KG1 (cell line): Measurements from ENCODE around the gene PTPN7.

Experiments used
- DNase-seq: peaks from one replicate; lab custom pipeline; 2025; lab: John Stamatoyannopoulos, UW

Gene PTPN7

DNA sequence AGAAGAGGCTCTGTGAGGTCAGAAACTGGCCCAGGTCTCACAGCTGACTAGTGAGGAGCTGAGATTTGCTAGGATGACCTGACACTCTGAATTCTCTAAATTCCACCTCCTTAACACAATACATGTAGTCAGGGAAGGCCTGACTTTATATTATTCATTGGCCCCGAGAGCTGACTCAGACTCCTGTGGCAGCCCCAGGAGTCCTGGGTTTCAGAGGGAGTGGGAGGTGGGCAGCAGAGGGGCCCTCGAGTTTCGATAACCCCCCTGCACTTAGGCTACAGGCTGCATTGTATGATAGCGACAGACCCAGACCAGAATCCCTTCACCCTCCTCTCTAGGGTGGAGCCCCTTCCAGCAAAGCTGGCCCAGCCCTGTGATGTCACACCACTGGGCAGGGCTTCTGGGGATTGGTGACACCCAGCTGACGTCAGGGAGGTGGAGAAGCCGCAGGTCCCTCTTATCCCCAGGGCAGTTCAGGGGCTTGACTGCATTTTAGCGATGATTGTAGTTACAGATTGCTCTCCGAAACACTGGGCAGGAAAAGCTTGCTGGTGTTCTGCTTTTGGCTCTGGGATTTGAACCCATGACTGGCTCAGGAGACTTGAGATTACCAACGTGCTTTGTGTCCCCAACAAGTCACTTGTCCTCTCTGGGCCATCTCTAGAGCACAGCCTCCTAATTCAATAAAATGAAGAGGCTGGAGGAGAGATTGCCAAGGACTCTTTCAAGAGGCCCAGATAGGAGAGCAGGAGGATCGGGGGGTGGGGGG is 54.6 kb downstream of the PTPN7 start:
- DNase-seq: no peak

DNA sequence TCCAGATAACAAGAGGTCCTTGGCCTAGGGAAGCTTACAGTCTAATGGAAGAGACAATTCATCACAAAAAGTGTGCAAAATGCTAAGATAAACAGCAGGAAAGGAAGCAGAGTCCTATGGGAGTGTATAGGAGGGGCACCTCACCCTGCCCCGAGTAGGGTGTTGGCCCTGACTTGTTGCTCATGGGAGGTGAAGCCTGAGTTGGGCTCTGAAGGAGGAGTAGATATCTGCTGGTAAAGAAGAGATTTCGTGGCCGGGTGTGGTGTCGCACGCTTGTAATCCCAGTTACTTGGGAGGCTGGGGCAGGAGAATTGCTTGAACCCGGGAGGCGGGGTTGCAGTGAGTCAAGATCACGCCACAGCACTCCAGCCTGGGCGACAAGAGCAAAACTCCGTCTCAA is 56.3 kb downstream of the PTPN7 start:
- DNase-seq: no peak

GRCh38 chr1:202101184-202101583 is 59.2 kb downstream of the PTPN7 start:
- no peak for DNase-seq
